SK-N-SH (cell line): ENCODE measurements around the gene IL26. TPM values are rescaled to one million over a fixed set of nuclear protein-coding genes. Genes with fewer than 3 reads are reported as not detected.

Experiments
- CTCF ChIA-PET: fragments of 300-600, 350-600 bp; formaldehyde crosslinking; extraction: SDS; loops from one replicate; lab custom pipeline; 2021; lab: Yijun Ruan, JAX
- POLR2A ChIA-PET: fragments of 350-600 bp; sonication (Branson Sonifier 250); formaldehyde crosslinking; extraction: SDS; loops from one replicate; lab custom pipeline; 2020; ENCODE audit warnings: antibody characterized with exemption, inconsistent platforms; lab: Yijun Ruan, JAX
- DNase-seq: peaks from one replicate; pipeline ENCODE4 v3.0.0; 2012
- H2AFZ ChIP-seq: fragments of 200-600 bp; sonication (generic); 2 replicates; pipeline ENCODE4 v1.8.1; 2016; ENCODE audit warnings: antibody characterized with exemption, mild to moderate bottlenecking, low read depth
- H3F3A ChIP-seq: fragments of 200-600 bp; sonication (generic); replicated peaks from 2 replicates; pipeline ENCODE3; 2016; ENCODE audit warnings: antibody characterized with exemption, mild to moderate bottlenecking; ENCODE audit not compliant: insufficient read depth
- H3K27ac ChIP-seq, 2 experiments: fragments of 200-500 bp in 1 of 2; fragments of 200-600 bp in 1 of 2; sonication (Bioruptor generic) in 1 of 2; sonication (generic), shearing (Covaris generic) in 1 of 2; 2 replicates each; pipeline versions ENCODE4 v1.5.1 to v1.6.1; 2014 to 2016; ENCODE audit warnings: low read depth in 2 of 2, inconsistent platforms in 1 of 2, low read length in 1 of 2, mild to moderate bottlenecking in 1 of 2, mixed read lengths in 1 of 2
- H3K27me3 ChIP-seq: fragments of 200-600 bp; sonication (generic), shearing (Covaris generic); 2 replicates; pipeline ENCODE4 v1.6.1; 2016; ENCODE audit warnings: mixed run types; ENCODE audit not compliant: insufficient read depth
- H3K36me3 ChIP-seq, 2 experiments: fragments of 200-500 bp in 1 of 2; fragments of 200-600 bp in 1 of 2; sonication (Bioruptor generic) in 1 of 2; sonication (generic) in 1 of 2; replicated peaks in 1 of 2; 2 replicates each; pipeline versions ENCODE3 to v1.5.1; 2014 to 2016; ENCODE audit warnings: low read length in 1 of 2, mild to moderate bottlenecking in 1 of 2; ENCODE audit not compliant: insufficient read depth in 2 of 2, control insufficient read depth in 1 of 2
- H3K4me1 ChIP-seq, 2 experiments: fragments of 200-500 bp in 1 of 2; fragments of 200-600 bp in 1 of 2; sonication (Bioruptor generic) in 1 of 2; sonication (generic), shearing (Covaris generic) in 1 of 2; 2 replicates each; pipeline versions ENCODE4 v1.5.1 to v1.6.1; 2014 to 2016; ENCODE audit warnings: low read depth in 1 of 2, low read length in 1 of 2, mixed run types in 1 of 2; ENCODE audit not compliant: insufficient read depth in 2 of 2, control insufficient read depth in 1 of 2
- H3K4me2 ChIP-seq: fragments of 200-600 bp; sonication (generic), shearing (Covaris generic); 2 replicates; pipeline ENCODE4 v1.6.1; 2017; ENCODE audit warnings: mixed run types
- H3K4me3 ChIP-seq, 2 experiments: fragments of 200-500 bp in 1 of 2; fragments of 200-600 bp in 1 of 2; sonication (Bioruptor generic) in 1 of 2; sonication (generic), shearing (Covaris generic) in 1 of 2; 2 replicates each; pipeline versions ENCODE4 v1.5.1 to v1.8.1; 2014 to 2016; ENCODE audit warnings: low read depth in 2 of 2, inconsistent platforms in 1 of 2, low read length in 1 of 2, mild to moderate bottlenecking in 1 of 2, mixed read lengths in 1 of 2, moderate library complexity in 1 of 2
- H3K79me2 ChIP-seq: fragments of 200-600 bp; sonication (generic); 2 replicates; pipeline ENCODE4 v1.8.1; 2017; ENCODE audit warnings: mild to moderate bottlenecking; ENCODE audit not compliant: insufficient read depth
- H3K9ac ChIP-seq: fragments of 200-600 bp; sonication (generic); 2 replicates; pipeline ENCODE4 v1.6.1; 2017; ENCODE audit warnings: mixed run types
- H3K9me2 ChIP-seq: fragments of 200-600 bp; sonication (generic); 2 replicates; pipeline ENCODE4 v1.6.1; 2017; ENCODE audit warnings: mixed run types
- H3K9me3 ChIP-seq: fragments of 200-600 bp; sonication (generic); 2 replicates; pipeline ENCODE4 v1.6.1; 2017; ENCODE audit warnings: mixed run types, mild to moderate bottlenecking, moderate library complexity
- H4K20me1 ChIP-seq: fragments of 200-600 bp; sonication (generic); 2 replicates; pipeline ENCODE4 v1.6.1; 2017; ENCODE audit warnings: mild to moderate bottlenecking, mixed run types; ENCODE audit not compliant: insufficient read depth
- CTCF ChIP-seq: fragments of 200-600 bp; sonication (generic); IDR thresholded peaks from 2 replicates; pipeline ENCODE4 v1.6.1; 2017; ENCODE audit warnings: antibody characterized with exemption, mild to moderate bottlenecking, moderate library complexity
- EP300 ChIP-seq, 2 experiments: IDR thresholded peaks; 2 replicates each; pipeline versions ENCODE4 v1.4.0 to v1.6.1; 2012; ENCODE audit warnings: borderline replicate concordance in 1 of 2, low read depth in 1 of 2, low read length in 1 of 2
- FOSL2 ChIP-seq: IDR thresholded peaks from 2 replicates; pipeline ENCODE4 v1.4.0; 2012; ENCODE audit warnings: low read depth, mild to moderate bottlenecking, moderate library complexity, borderline replicate concordance
- FOXJ3 ChIP-seq: sonication (generic); formaldehyde crosslinking; IDR thresholded peaks from 2 replicates; pipeline ENCODE4 v1.5.1; 2020; ENCODE audit warnings: mild to moderate bottlenecking, missing genetic modification reagents
- IRF3 ChIP-seq: fragments of 150-350 bp; IDR thresholded peaks from 2 replicates; pipeline ENCODE4 v1.6.1; 2016; ENCODE audit warnings: mild to moderate bottlenecking, low read depth, low read length
- JUND ChIP-seq: IDR thresholded peaks from 2 replicates; pipeline ENCODE4 v1.4.0; 2012
- MEF2A ChIP-seq: IDR thresholded peaks from 2 replicates; pipeline ENCODE4 v1.4.0; 2012; ENCODE audit warnings: low read depth, borderline replicate concordance
- MXI1 ChIP-seq: IDR thresholded peaks from 2 replicates; pipeline ENCODE4 v1.6.1; 2012; ENCODE audit warnings: mild to moderate bottlenecking, low read depth, low read length, improper control_type of control experiment
- PBX3 ChIP-seq: IDR thresholded peaks from 2 replicates; pipeline ENCODE4; 2012
- RCOR1 ChIP-seq: fragments of 150-350 bp; IDR thresholded peaks from 2 replicates; pipeline ENCODE4 v1.6.1; 2017; ENCODE audit warnings: antibody characterized with exemption, low read length
- REST ChIP-seq: IDR thresholded peaks from 2 replicates; pipeline ENCODE4 v1.6.1; 2012; ENCODE audit warnings: mild to moderate bottlenecking, low read depth, low read length, moderate library complexity
- RFX5 ChIP-seq: IDR thresholded peaks from 2 replicates; pipeline ENCODE4 v1.6.1; 2012; ENCODE audit warnings: mild to moderate bottlenecking, improper control_type of control experiment, low read length
- RXRA ChIP-seq: IDR thresholded peaks from 2 replicates; pipeline ENCODE4 v1.4.0; 2012; ENCODE audit warnings: low read depth, mild to moderate bottlenecking, borderline replicate concordance
- SMC3 ChIP-seq: IDR thresholded peaks from 2 replicates; pipeline ENCODE4 v1.6.1; 2012; ENCODE audit warnings: low read depth, low read length, improper control_type of control experiment
- TAF1 ChIP-seq: IDR thresholded peaks from 2 replicates; pipeline ENCODE4 v1.6.1; 2012; ENCODE audit warnings: low read depth, mild to moderate bottlenecking, low read length, moderate library complexity, borderline replicate concordance
- TCF12 ChIP-seq: IDR thresholded peaks from 2 replicates; pipeline ENCODE4 v1.4.0; 2012
- USF1 ChIP-seq: IDR thresholded peaks from 2 replicates; pipeline ENCODE4 v1.4.0; 2012; ENCODE audit warnings: low read depth, borderline replicate concordance
- YY1 ChIP-seq: IDR thresholded peaks from 2 replicates; pipeline ENCODE4 v1.4.0; 2012; ENCODE audit warnings: low read depth, mild to moderate bottlenecking
- ZBTB33 ChIP-seq: IDR thresholded peaks from 2 replicates; pipeline ENCODE4 v1.4.0; 2012; ENCODE audit warnings: low read depth, borderline replicate concordance
- WGBS: methylation state at CpG from one replicate; pipeline ENCODE4 v1.1.6; 2017; ENCODE audit warnings: low lambda C conversion rate; 5-methylcytosine and 5-hydroxymethylcytosine counted together
- polyA plus RNA-seq, 3 experiments: library from polyadenylated mRNA; depleted of rRNA; stranded (reverse); fragments of >200 nt; gene quantifications; 2 replicates each; pipeline ENCODE4 v1.2.3, GENCODE V29; 2012
- TF ChIP-seq, protein P1 (sequence below): IDR thresholded peaks from 2 replicates; pipeline ENCODE4 v1.4.0; 2012; ENCODE audit warnings: low read depth

The IL26 gene
- polyA plus RNA-seq, 1 of the 3 experiments (the other 2 are of a cell fraction): not detected

DNA sequence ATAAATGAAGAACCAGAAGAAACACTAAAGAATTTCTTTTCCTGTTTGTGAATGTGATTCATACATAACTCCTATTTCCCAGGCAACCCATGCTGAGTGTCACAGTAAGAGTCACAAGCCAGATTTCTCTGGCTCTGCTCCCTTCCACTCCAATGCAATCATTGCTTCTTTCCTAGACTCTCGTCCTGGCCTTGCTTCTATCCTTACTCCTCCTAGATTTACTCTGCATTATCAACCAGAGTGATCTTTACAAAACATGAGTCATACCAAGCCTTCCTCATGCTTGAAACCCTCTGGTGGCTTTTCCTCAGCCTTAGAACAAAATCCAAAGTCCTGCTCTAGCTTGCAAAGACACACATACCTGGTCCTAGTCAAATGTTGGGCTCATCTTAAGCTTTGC is 14.5 kb upstream of the IL26 start:
- 7% methylated on average over 1 of the region's 1 CpG for WGBS
- Histone ChIP-seq H3K4me3 (no peak overlapping the region), H3K27me3 (no peaks in the 10 kb centered on the region), H3K9ac (peak overlapping the region; percentile 47), H4K20me1 (no peaks in the 10 kb centered on the region), H3K27ac (peak overlapping the region in 1 of 2 experiments; percentile 95; a peak in 2 of 4 replicates), H3K4me1 (peaks cover 6 to 24% of the 10 kb centered on the region in 2 experiments), H2AFZ (no peak overlapping the region), H3F3A (peaks cover 17% of the 10 kb centered on the region), H3K4me2 (peak overlapping the region; percentile 57; the same call in 1 of the 2 replicates), H3K36me3 (no peaks in the 10 kb centered on the region), H3K9me3 (no peaks in the 10 kb centered on the region), H3K9me2 (no peaks in the 10 kb centered on the region), H3K79me2 (no peaks in the 10 kb centered on the region)
- ChIA-PET POLR2A (no interaction called here), CTCF (interaction anchor here (1.0 to 2.0 kb wide), 2 partner anchors 17 to 77 kb away, joined by 3 to 9 read pairs; no protein-coding TSS in a partner anchor)
- no peak for DNase-seq
- no peak for TF ChIP-seq YY1
- no peak for TF ChIP-seq RXRA
- no peak for TF ChIP-seq RCOR1
- no peak for TF ChIP-seq MXI1
- no peak for TF ChIP-seq EP300 (IDR thresholded peaks at IDR 0.05; ENCODE audit: borderline replicate concordance in 1 of 2, low read depth in 1 of 2, low read length in 1 of 2)
- no peak for TF ChIP-seq TAF1
- peak; percentile 59; the same call in 1 of the 2 replicates for TF ChIP-seq TCF12
- TF ChIP-seq REST: no peak
- TF ChIP-seq ZBTB33: no peak
- no peak for TF ChIP-seq SMC3
- no peak for TF ChIP-seq USF1
- TF ChIP-seq RFX5: no peak
- TF ChIP-seq CTCF: no peak
- TF ChIP-seq FOSL2: peak; percentile 71; the same call in 1 of the 2 replicates
- TF ChIP-seq PBX3: no peak
- peak; percentile 85 for TF ChIP-seq JUND
- no peak for TF ChIP-seq FOXJ3 (CRISPR knock-in tag)
- TF ChIP-seq MEF2A: no peak
- no peak for TF ChIP-seq IRF3
- TF ChIP-seq, protein P1, sequence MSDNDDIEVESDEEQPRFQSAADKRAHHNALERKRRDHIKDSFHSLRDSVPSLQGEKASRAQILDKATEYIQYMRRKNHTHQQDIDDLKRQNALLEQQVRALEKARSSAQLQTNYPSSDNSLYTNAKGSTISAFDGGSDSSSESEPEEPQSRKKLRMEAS: 0 out of 2 replicates have a peak, but pooled peaks have one; percentile 42
